H1 (cell line): ENCODE data around the gene DNAJC10. TPM values are rescaled to one million over a fixed set of nuclear protein-coding genes. Genes with fewer than 3 reads are reported as not detected.

Source experiments
- ATF3 ChIP-seq: IDR thresholded peaks from 2 replicates; pipeline ENCODE4 v1.6.1; 2011; ENCODE audit warnings: low read depth, mild to moderate bottlenecking, low read length; ENCODE audit not compliant: insufficient read depth
- BACH1 ChIP-seq: IDR thresholded peaks from 2 replicates; pipeline ENCODE4 v1.6.1; 2012; ENCODE audit warnings: low read length, improper control_type of control experiment
- polyA plus RNA-seq, 7 experiments: library from polyadenylated mRNA; depleted of rRNA in 3 of 7; stranded (reverse) in 5 of 7; unstranded in 2 of 7; fragments of >200 nt in 5 of 7; fragments of 200-250 nt in 2 of 7; gene quantifications; 1 replicate in 5 of 7; 2 replicates in 1 of 7; 4 replicates in 1 of 7; pipeline versions ENCODE4 v1.2.1 to v1.2.3, GENCODE V29; 2011 to 2013; ENCODE audit warnings: missing spikeins in 2 of 7, mixed read lengths in 2 of 7
- total RNA-seq: library from RNA; stranded (reverse); fragmentation: NEBNext Ultra II Directional; extraction: Animal tissue kit (Norgen Biotek cat#: 25700); gene quantifications from 2 replicates; pipeline ENCODE4 v1.2.1, GENCODE V29; 2021

The DNAJC10 gene
- total and polyA plus RNA-seq, 2 of the 8 experiments (the other 6 are each of a cell fraction or from before 2014, with no cell fraction given) = 23.2 to 121 TPM

GRCh38 chr2:182729710-182730339 is 13.8 kb downstream of the DNAJC10 start (continued):
- TF ChIP-seq BACH1 = no peak
- no peak for TF ChIP-seq ATF3
